Retina (tissue), 1 donor: ENCODE measurements around the gene SORBS2.
"Not testable (repeated sequence)": the region's sequence is repeated elsewhere in the genome, so short reads cannot be mapped to it uniquely, and the experiment has no call there.

Experiments used
- DNase-seq: peaks from one replicate; pipeline ENCODE4 v3.0.0-alpha.2; 2016

Gene SORBS2

DNA sequence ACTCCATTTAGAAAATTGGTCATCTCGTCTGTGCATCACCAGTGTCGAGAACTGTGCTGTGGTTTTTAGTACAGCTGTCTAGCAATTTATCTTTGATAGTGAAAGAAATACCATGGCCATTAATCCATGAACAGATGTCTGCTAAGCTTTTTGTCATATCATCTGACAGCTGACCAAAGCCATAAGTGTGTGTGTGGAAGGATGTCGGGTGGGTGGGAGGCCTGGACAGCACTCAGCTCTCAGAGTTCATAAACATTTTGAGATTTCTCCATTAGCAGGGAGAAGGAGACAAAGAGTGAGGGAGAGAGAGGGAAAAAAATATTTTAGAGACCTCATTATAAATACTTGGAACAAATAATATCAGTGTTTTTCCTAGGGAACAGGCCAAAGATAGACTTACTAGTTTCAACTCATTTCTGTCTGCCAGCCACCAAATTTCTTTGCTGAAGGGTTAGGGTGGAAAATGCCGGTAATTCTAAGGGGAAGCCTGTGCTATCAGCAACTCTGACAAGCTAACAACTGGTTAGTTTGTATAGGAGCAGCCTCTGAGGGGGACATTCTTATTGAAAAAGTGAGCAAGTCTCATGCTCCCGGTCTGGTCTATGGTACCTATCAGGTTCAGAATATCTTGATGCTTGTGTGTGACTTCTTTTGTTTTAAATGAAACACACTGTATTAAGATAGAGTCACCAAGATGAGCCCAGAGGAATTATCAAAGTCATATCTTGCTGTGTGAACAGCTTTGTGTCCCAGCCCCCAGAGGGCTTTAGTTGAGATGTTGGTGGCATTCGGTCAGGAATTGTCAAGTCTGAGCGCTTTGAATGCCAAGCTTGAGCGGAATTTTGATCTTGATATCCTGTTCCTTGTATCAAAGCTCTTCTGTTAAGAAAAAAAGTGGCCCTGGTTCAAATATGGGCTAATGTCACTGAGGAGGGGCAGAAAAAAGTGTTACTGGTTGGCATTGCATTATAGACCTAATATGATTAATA, 234.7 kb downstream of the SORBS2 start:
- no peak for DNase-seq

DNA sequence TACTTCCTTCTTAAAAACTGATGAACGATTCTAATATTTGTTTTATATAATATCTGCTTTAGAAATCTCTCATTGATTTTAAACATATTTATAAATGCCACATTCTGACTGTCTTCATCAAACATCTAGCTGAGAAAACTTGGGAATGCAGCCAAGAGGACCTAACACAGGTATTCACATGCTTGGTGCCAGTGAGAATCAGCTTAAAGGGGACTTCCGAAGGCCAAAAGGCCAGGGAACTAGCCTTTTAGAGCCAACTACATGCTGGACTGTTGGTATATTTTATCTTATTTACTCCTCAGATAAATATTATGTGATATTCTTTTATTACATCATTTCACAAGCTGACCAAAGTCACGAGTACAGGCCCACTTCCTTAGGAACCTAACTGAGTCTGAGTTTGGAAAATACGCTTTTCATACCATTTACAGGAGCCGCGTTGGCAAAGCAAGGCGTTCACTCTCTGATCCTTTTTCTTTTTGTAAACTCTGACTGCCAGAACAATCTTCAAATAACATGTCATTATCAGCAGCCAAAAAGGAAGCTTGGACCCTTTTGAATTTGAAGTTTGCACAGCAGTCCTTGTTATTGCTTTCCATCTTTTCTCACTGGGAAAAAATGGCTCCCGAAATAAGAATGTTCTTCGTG, 235.6 kb downstream of the SORBS2 start:
- no peak for DNase-seq

- no peak for DNase-seq
Observed at GRCh38 chr4:185573651-185574199, 238.3 kb downstream of the SORBS2 start.

DNA sequence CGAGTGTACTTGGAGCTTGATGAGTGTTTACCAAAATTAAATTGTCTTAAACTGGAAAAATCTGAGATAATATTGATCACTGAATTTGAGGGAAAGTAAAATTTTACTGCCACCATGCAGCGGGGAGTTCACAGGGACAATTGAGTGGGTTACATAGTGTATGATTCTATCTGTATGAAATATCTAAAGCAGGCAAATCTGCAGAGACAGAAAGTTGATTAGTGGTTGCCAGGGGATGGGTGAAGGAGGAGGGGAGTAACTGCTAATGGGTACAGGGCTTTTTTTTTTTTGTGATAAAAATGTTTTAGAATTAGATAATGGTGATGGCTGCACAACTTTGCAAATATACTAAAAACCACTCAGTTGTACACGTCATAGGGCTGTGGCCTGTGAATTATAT, 241.3 kb downstream of the SORBS2 start:
- DNase-seq = no peak

- no peak for DNase-seq
Observed at GRCh38 chr4:185567381-185568376, 244.3 kb downstream of the SORBS2 start.

GRCh38 chr4:185566972-185567371, 245.0 kb downstream of the SORBS2 start:
- DNase-seq = no peak

DNA sequence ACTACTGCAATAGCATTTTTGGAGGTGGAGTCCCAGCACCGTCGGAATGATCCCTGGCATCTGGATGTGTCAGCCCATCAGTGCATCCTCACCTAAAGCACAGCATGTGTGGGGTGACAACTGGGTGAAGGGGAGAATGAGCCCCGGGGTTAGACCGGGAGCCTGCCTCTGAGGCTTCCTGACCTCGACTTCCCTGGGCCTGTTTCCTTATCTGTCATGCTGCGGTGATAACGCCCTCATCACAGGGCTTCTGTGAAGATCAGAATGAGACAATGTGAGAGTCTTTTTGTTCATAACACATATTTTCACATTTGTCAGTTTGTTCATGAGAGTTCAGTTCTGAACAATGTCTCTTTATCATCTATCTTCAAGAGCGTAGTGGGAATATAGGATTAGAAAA, 245.6 kb downstream of the SORBS2 start:
- no peak for DNase-seq

DNA sequence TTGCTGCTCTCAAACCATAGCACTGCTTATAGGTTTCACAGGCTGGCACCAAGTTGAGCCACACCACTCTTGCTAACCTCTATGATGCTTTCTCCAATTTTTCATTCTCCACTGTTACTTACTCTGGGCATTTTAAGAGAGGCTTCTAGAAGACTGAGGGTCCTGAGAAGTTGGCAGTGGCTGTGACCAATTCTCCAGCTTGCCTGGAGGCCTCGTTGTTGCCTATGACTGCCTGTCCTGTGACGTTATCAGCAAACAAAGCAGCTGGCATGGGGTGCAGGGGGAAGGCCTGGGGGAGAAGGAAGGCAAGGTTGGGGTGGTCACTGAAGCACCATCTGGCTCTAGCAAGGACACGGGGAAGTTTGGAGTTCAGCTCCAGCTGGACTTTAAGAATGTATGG, 246.3 kb downstream of the SORBS2 start:
- no peak for DNase-seq

DNA sequence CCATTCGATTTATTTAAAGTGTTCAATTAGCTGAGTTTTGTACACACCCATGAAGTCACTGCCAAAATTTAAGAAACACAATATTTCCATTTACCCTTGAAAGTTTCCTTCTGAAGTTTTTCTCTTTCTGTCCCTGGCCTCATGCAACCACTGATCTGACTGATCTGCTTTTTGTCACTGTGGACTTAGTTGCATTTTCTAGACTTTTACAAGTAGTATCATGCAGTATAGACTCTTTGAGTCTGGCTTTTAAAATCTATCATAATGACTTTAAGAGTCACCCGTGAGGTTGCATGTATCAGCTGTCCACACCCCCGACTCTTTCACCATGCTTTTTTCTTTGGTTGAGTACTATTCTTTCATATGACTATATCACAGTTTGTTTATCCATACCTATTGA, 247.6 kb downstream of the SORBS2 start:
- no peak for DNase-seq

DNA sequence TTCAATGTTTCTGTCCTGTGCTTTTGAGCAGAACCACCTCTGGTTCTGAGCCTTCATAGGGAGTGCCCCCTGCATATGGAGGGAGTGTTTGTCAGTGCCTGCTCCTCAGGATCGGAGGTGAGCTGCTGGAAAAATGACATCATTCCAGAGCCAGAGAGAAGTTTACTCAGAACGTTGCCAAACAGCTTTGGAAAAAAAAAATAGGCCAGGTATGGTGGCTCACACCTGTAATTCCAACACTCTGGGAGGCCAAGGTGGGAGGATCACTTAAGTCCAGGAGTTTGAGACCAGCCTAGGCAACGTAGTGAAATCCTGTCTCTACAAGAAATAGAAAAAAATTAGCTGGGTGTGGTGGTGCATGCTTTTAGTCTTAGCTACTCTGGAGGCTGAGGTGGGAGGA, 249.5 kb downstream of the SORBS2 start:
- DNase-seq = no peak

DNA sequence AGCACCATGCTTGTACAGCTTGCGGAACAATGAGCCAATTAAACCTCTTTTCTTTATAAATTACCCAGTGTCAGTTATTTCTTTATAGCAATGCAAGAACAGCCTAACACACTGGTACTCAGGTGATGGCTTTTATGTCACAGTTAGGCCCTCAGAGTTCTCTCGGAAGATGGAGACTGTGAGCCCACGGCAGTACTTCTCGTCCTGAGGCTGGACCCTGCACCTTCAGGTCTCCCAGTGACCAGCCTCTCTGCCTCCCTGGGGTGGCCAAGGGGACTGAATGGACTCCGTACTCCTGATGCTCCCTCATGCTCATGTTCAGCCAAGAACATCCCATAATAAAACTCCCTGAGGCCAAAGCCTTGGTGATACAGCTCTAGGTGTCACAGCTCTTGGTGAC, 251.7 kb downstream of the SORBS2 start:
- no peak for DNase-seq

GRCh38 chr4:185559915-185560281, 252.1 kb downstream of the SORBS2 start:
- DNase-seq = no peak

- DNase-seq = not testable (repeated sequence)
Observed at GRCh38 chr4:185559251-185559914, 252.6 kb downstream of the SORBS2 start.

GRCh38 chr4:185554365-185555126, 257.4 kb downstream of the SORBS2 start:
- no peak for DNase-seq

GRCh38 chr4:185552254-185552653, 259.7 kb downstream of the SORBS2 start:
- no peak for DNase-seq

DNA sequence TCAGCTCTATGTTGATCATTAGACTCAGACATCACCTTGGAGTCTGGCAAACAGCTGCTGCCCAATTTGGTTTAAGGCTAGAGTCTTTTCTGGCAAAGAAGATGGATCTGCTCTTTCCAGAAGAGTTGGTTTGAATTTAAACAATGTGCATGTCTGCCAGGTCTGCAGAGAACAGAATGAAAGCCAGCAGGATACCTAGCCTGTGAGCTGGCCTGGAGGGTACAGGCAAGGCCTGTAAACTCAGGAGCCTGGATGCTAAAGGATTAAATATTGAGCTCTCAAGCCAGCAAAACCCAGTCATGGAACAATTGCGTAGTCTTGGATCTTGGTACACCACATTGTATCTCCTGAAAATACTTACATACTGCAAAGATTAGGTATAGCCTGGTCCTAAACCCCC, 261.1 kb downstream of the SORBS2 start:
- DNase-seq = no peak

DNA sequence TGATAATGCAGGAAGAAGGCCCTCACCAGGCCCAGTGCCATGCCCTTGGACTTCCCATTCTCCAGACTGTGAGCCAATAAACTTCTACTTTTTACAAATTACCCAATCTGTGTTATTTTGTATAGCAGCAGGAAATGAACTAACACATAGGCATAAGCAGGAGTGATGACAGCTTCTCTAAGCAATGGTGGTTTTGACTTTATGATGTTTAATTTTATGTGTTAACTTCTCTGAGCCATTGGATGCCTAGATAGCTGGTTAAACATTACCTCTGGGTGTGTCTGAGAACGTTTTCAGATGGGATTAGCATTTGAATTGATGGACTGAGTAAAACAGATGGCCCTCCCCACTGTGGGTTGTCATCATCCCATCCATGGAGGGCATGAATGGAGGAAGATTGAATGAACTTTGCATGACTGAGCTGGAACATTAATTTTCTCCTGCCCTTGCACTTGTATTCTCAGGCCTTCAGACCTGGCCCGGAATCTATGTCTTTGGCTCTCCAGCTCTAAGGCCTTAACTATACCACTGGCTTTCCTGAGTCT, 262.8 kb downstream of the SORBS2 start:
- no peak for DNase-seq

- DNase-seq = no peak
Observed at GRCh38 chr4:185548587-185548986, 263.4 kb downstream of the SORBS2 start.

DNA sequence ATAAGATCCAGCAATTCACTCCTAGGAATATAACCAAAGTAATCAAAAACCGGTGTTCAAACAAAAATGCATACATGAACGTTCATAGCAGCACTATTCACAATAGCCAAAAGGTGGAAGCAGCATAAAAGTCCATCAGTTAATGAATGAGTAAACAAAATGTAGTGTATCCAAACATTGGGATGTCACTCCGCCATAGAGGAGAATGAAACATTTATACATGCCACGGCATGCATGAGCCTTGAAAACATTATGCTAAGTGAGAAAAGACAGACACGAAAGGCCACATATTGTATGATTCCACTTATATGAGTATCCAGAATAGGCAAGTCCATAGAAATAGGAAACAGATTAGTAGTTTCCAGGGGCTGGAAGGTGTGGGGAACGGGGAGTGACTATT, 265.7 kb downstream of the SORBS2 start:
- no peak for DNase-seq

GRCh38 chr4:185542626-185543315, 269.2 kb downstream of the SORBS2 start:
- no peak for DNase-seq
